Colon (tissue), 2 donors: ENCODE measurements around the gene TUBB2A.
"Not testable (repeated sequence)": the region's sequence is repeated elsewhere in the genome, so short reads cannot be mapped to it uniquely, and the experiment has no call there.

Experiments used
- FAIRE-seq: peaks from 2 replicates; lab custom pipeline; 2012; peaks lifted over from hg19 to GRCh38; lab: Jason Lieb, UNC
- donor health status: control.
- donor health status: control.

The TUBB2A gene

GRCh38 chr6:3179945-3180344 lies 22.6 kb upstream of the TUBB2A start:
- FAIRE-seq, result not testable (repeated sequence)

- FAIRE-seq, result not testable (repeated sequence)
Measured at GRCh38 chr6:3178666-3179065, 21.3 kb upstream of the TUBB2A start.

- FAIRE-seq, result no peak
Measured at GRCh38 chr6:3176562-3177355, 19.4 kb upstream of the TUBB2A start.

DNA sequence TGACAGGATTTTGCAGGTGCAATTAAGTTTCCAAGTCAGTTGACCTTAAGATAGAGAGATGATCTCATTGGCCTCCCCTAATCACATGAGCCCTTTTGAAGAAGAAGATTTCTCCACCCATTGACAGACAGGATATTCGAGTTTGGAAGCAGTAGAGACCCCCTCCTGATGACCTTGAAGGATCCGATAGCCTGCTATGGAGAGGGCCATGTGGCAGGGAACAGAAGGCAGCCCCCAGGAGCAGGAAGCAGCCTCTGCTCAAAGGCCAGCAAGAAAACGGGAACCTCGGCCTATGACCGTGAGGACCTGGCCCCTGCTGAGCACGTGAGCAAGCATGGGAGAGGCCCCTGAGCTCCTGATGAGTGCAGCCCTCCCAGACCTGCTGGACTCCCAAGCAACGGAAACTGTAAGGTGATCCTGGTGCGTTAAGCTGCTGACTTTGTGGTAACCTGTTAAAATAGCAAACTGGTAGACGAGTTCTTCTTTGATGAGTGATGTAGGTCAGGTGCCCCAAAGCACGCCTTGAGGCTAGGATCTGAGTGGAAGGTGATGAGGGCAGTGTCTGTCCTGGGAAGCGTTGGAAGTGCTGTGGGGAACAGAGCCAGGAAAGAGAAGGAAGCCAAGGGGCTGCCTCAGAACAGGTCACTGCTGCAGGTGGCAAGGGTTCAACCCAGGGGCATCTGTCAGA lies 18.5 kb upstream of the TUBB2A start:
- FAIRE-seq, result no peak

DNA sequence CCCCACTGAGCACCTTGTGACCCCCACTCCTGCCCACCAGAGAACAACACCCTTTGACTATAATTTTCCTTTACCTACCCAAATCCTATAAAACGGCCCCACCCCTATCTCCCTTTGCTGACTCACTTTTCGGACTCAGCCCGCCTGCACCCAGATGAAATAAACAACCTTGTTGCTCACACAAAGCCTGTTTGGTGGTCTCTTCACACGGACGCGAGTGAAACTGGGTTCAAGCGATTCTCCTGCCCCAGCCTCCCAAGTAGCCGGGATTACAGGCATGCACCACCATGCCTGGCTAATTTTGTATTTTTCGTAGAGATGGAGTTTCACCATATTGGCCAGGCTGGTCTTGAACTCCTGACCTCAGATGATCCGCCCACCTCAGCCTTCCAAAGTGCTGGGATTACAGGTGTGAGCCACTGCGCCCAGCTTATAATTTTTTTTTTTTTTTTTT lies 16.3 kb upstream of the TUBB2A start:
- not testable (repeated sequence) for FAIRE-seq

- not testable (repeated sequence) for FAIRE-seq
Measured at GRCh38 chr6:3172789-3173188, 15.4 kb upstream of the TUBB2A start.

DNA sequence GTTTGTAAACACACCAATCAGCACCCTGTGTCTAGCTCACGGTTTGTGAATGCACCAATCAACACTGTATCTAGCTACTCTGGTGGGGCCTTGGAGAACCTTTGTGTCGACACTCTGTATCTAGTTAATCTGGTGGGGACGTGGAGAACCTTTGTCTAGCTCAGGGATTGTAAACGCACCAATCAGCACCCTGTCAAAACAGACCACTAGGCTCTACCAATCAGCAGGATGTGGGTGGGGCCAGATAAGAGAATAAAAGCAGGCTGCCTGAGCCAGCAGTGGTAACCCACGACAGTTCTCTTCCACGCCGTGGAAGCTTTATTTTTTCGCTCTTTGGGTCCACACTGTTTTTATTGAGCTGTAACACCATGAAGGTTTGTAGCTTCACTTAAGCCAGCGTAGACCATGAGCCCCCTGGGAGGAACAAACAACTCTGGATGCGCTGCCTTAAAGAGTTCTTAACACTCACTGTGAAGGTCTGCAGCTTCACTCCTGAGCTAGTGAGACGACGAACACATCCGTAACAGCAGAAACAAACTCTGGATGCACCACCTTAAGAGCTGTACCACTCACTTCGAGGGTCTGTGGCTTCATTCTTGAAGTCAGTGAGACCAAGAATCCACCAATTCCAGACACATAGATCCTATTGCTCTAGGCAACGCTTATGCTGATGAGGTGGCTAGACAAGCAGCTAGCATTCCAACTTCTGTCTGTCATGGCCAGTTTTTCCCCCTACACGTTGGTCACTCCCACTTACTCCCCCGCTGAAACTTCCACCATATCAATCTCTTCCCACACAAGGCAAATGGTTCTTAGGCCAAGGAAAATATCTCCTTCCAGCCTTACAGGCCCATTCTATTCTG lies 14.2 kb upstream of the TUBB2A start:
- FAIRE-seq, result not testable (repeated sequence)

- FAIRE-seq, result not testable (repeated sequence)
Measured at GRCh38 chr6:3170676-3171075, 13.3 kb upstream of the TUBB2A start.

DNA sequence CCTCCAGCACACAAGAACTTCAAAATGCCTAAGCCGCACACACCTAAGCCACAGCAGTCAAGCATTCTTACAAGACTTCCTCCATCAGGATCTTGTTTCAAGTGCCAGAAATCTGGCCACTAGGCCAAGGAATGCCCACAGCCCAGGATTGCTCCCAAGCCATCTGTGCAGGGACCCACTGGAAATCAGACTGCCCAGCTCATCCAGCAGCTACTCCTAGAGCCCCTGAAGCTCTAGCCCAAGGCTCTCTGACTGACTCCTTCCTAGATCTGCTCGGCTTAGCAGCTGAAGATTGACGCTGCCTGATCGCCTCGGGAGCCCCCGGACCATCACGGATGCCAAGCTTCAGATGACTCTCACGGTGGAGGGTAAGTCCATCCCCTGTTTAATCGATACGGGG lies 10.7 kb upstream of the TUBB2A start:
- FAIRE-seq, result not testable (repeated sequence)

DNA sequence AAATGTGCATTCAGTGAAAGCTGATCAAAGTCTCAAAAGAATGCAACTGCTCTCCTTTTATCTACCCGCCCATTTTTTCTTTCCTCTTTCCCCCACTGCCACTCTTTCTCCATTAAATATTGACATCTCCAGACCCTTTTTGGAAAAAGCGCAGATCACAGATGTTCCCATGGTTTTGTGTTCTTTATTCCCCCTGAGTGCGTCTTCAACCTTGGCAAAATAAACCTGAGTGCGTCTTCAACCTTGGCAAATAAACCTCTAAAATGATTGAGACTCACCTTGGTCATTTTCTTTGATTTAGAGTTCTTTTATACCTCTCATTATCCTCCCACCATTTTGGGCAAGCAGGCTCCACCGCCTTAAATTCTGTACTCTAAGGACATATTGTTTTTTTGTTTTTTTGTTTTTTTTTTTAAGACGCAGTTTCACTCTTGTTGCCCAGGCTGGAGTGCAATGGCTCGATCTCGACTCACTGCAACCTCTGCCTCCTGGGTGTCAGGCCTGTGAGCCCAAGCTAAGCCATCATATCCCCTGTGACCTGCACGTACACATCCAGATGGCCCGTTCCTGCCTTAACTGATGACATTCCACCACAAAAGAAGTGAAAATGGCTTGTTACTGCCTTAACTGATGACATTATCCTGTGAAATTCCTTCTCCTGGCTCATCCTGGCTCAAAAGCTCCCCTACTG lies 9.3 kb upstream of the TUBB2A start:
- not testable (repeated sequence) for FAIRE-seq

- FAIRE-seq, result no peak
Measured at GRCh38 chr6:3165631-3166534, 8.5 kb upstream of the TUBB2A start.

- FAIRE-seq, result no peak
Measured at GRCh38 chr6:3164388-3164787, 7.0 kb upstream of the TUBB2A start.

- no peak for FAIRE-seq
Measured at GRCh38 chr6:3163248-3163594, 5.9 kb upstream of the TUBB2A start.

- no peak for FAIRE-seq
Measured at GRCh38 chr6:3162565-3163247, 5.4 kb upstream of the TUBB2A start.

DNA sequence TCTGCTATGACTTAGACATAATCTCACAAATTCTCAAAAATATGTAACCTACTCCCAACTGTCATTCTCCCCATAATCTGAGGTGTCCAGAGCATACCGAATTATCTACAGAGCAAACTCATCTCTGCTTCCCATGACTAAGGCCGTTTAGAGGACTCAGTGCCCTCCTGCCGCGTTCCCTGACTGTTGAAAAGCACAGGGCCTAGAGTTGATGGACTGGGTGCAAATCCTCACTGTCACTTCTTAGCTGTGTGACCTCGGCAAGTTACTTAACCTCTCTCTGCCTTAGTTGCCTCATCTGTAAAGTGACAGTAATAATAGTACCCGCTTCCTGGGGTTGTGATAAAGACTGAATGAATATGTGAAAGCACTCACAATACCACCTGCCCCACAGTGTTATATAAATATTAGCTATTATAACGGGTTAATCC lies 4.7 kb upstream of the TUBB2A start:
- no peak for FAIRE-seq

DNA sequence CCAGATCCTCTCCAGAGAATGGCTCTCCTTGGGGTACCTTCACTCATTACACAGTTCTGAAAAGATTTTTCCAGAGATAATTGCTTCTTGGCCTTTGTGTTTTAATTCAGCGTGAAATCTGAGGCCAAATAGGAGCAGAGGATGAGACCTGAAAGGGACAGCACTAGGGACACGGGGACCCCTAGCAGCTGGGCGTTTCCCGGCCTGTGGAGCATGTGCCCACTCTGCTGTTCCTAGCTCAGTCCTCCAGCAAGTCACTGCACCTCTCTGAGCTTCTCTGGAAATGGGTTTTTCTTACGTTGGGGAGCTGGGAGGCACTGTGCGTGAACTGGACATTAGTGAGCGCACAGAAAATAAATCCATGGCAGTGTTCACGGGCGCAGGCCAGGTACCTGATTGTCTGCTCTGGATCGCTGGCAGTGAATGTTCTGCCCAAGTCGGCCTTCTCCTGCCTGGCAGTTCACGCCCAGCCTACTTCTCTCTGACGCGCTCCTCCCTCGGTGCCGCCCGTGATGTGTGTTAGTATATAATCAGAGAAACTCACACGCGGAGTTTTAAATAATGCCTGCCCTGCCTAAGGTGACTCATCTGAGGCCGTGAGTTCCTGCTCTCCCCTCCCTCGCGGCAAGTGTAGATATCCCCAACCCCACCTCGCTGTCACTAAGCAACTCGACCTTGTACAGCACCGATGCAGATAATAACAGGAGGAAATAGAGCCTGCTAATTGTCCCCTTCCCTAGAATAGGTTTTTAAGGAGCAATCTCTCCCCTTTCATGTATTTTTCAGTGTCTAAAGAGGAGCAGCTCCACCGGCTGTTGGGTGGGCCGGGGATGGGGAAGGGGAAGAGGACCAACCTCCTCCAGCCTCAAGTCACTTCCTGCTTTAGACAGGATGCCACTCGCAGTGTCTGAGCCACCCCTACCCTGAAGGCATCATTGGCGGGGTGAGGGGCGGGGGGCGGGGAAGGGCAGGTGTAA lies 2.7 kb upstream of the TUBB2A start:
- no peak for FAIRE-seq

DNA sequence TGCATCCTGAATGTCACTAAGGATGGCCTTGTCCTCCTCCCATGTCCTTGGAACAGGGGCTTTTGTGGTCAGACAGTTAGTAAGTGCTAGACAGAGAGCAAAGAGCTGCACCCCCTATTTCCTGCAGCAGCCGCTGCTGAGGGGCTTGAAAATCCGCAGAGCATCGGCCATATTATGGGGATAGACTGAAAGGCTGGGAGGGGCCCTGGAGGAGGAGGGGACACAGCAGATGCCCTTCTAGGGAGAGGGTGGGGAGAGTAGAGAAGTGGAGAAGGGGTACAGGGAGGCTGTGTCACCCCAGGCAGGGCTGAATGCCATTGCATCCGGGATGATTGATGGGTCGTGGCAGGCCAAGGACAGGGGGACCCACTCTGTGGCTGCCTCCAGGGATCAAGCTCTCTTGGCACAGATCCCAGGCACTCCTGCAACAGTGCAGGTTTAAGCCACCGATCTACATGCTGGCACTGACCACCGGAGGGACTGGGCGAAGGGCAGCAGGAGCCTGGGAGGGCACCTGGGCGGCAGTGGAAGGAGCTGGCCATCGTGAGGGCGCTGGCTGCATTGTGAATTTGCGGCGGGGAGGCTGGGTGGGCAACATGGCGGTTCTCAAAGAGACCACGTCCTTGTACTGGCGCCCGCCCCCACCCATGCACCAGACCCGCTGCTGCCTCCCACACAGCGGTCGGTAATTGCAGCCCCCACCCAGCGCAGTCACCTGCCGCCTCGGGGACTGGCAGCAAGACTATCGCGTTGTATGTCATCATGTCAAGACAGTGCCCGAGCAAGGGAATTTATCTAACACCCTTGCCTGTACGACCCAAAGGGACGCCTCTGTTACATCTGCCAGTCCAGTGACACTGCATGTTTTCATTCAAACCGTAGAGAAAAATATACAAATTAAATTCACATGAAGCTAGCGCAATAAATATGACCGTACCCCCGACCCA lies 887 bp downstream of the TUBB2A start:
- FAIRE-seq, result not testable (repeated sequence)

GRCh38 chr6:3155416-3155815 lies 1.9 kb downstream of the TUBB2A start:
- not testable (repeated sequence) for FAIRE-seq
